SJSA1 (cell line): ENCODE results near the gene UBASH3A. TPM values are rescaled to one million over a fixed set of nuclear protein-coding genes. Genes with fewer than 3 reads are reported as not detected.

ENCODE experiments used
- DNase-seq, 2 experiments: peaks; one replicate each; pipeline ENCODE4 v3.0.0-alpha.2; 2015 to 2020; ENCODE audit warnings: low spot score in 2 of 2, low read depth in 1 of 2
- H3K27ac ChIP-seq: fragments of 250-450 bp; sonication (Bioruptor Pico); 2 replicates; pipeline ENCODE4 v1.5.1; 2020; ENCODE audit warnings: mild to moderate bottlenecking, moderate library complexity
- H3K27me3 ChIP-seq: fragments of 250-450 bp; sonication (Bioruptor Pico); replicated peaks from 2 replicates; pipeline ENCODE4 v1.5.1; 2020; ENCODE audit warnings: mild to moderate bottlenecking, moderate library complexity
- H3K36me3 ChIP-seq: fragments of 250-450 bp; sonication (Bioruptor Pico); 2 replicates; pipeline ENCODE4 v1.5.1; 2020; ENCODE audit warnings: mild to moderate bottlenecking
- H3K4me1 ChIP-seq: fragments of 250-450 bp; sonication (Bioruptor Pico); replicated peaks from 2 replicates; pipeline ENCODE4 v1.6.1; 2021; ENCODE audit warnings: mild to moderate bottlenecking
- H3K4me3 ChIP-seq: fragments of 250-450 bp; sonication (Bioruptor Pico); 2 replicates; pipeline ENCODE4 v1.5.1; 2020; ENCODE audit warnings: mild to moderate bottlenecking
- H3K9me3 ChIP-seq: fragments of 250-450 bp; sonication (Bioruptor Pico); replicated peaks from 2 replicates; pipeline ENCODE4 v1.5.1; 2020; ENCODE audit warnings: mild to moderate bottlenecking
- total RNA-seq: library from RNA; depleted of rRNA; stranded (reverse); fragments of >200 nt; shearing (Covaris generic); gene quantifications from 2 replicates; pipeline ENCODE4 v1.2.3, GENCODE V29; 2014

The UBASH3A gene
- total RNA-seq, 1 experiment from 2014 or later, result not detected

DNA sequence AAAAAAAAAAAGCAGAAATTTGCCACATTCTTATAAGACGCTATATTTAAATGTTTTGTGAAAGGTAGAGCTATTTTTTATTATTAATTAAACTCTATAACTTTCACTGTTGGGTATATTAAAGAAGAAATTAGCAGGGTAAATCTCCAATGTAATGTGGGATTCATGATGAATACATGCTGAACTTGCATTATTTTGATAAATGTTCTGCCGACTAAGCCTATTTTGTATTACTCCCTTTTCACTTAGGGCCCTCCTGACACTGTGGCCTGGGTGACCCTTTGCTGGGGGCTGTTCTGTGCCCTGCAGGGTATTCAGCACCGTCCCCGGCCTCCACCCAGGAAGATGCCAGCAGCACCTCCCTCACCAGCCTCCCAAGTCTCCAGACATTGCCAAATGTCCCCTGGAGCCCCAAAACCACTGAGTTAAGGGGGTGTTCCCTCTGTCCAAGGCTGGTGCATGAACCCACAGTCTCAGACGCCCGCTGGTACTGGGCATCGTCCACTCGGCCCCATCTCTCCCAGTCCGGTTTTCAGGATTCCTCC, 69.9 kb downstream of the UBASH3A start:
- Histone ChIP-seq H3K36me3 (no peaks in the 10 kb centered on the region), H3K27me3 (no peaks in the 10 kb centered on the region), H3K4me3 (no peak overlapping the region), H3K9me3 (no peaks in the 10 kb centered on the region), H3K4me1 (no peaks in the 10 kb centered on the region), H3K27ac (no peak overlapping the region)
- peak in 1 of 2 experiments; percentile 34 for DNase-seq

DNA sequence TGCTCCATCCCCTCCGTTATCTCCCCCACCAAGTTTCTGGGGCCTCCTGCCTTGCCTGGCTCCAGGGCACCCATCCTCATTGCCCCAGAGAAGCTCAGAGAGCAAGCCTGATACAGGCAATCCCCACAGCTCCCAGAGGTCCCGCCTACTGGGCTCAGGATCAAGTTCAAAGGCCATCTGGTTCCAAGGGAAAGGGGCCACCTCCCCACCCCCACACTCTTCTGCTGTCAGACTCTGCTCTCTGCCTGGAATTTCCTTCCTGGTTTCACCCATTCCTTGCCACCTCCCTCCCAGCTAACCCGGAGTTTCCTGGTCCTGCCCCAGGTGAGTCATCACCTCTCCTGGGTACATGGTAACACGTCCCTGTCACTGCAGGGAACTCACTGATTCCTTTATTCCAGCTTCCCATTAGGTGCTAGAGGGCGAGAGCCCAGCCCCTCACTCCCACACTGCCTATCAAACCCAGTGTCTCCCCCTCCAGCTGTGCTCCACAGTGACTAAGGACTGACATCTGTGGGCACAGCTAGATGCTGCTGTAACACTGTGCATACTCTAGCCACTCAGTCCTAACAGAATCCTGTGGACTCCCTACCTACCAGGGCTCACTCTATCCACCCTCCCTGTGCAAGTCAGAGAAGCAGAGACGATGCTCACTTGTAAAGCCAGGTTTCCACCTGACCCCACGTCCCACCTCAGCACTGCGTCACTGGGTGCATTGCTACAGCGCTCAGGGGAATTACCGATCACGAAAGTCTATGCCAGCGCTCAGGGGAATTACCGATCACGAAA, 70.5 kb downstream of the UBASH3A start:
- Histone ChIP-seq H3K4me1 (no peaks in the 10 kb centered on the region), H3K9me3 (no peaks in the 10 kb centered on the region)
- DNase-seq, result peak in 1 of 2 experiments; percentile 44

DNA sequence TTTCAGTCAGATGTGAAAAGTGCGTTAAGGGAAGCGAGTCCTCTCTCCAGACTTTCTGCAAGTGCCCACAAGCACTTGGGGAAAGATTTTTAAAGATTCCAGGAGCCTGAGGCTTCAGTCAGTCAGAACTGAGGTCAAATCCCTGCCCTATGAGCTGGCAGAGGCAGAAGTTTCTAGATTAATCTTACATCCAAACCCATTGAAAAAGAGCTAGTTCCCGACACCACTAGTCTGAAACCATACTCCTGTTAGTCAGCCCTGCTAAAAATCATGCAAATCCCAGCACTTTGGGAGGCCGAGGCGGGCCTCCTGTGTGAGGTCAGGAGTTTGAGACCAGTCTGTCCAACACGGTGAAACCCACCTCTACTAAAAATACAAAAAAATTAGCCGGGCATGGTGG, 71.3 kb downstream of the UBASH3A start:
- no peak overlapping the region for H3K27ac ChIP-seq
- H3K27me3 ChIP-seq, result no peaks in the 10 kb centered on the region
- H3K4me3 ChIP-seq, result no peak overlapping the region
- H3K36me3 ChIP-seq, result no peaks in the 10 kb centered on the region
- peak in 1 of 2 experiments; percentile 16 for DNase-seq
- H3K4me1 ChIP-seq, result no peaks in the 10 kb centered on the region
- no peaks in the 10 kb centered on the region for H3K9me3 ChIP-seq

More for the DNA sequence above, 70.5 kb downstream of the UBASH3A start:
- Histone ChIP-seq H3K36me3 (no peaks in the 10 kb centered on the region), H3K27ac (no peak overlapping the region), H3K4me3 (no peak overlapping the region), H3K27me3 (no peaks in the 10 kb centered on the region)

DNA sequence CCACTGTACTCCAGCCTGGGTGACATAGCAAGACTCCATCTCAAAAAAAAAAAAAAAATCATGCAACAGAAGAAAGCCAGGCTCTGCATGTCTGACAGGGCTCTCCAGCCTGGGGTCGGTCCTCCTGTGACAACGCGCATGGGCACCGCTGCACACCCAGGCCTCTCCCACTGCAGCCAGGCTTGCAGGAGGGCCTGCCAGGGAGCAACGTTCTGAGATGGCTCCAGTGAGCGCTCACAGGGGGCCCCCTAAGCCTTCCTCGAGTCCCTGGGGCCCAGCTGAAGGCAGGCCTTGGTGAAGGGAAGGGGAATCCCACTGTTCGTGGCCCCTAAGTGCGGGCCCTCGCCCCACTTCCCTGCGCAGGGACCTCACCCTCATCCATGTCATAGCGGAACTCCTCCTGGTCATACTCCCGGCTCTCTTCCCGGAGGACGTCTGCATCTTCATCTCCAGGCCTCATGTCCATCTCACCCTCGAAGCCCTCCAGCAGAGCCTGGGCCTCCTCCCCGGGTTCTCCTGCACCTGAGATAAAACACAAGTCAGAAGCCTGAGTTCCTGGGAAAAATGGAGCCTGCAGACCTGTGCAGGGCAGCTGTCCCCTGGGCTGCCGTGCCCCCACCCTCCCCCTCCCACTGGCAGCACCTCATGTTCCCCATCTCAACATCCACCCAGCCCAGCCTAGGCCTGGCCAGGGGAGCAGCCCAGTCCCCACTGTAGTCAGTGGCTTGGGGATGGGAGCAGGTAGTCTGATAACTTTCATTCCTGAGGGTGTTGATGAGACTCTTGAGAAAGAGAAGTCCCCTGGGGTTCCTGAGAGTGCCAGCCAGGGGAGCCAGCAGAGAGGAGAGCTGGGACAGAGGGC, 72.1 kb downstream of the UBASH3A start:
- no peak overlapping the region for H3K27ac ChIP-seq
- no peaks in the 10 kb centered on the region for H3K4me1 ChIP-seq
- no peak overlapping the region for H3K4me3 ChIP-seq
- peak in 1 of 2 experiments; percentile 36 for DNase-seq
- no peaks in the 10 kb centered on the region for H3K9me3 ChIP-seq
- H3K27me3 ChIP-seq, result no peaks in the 10 kb centered on the region
- no peaks in the 10 kb centered on the region for H3K36me3 ChIP-seq

DNA sequence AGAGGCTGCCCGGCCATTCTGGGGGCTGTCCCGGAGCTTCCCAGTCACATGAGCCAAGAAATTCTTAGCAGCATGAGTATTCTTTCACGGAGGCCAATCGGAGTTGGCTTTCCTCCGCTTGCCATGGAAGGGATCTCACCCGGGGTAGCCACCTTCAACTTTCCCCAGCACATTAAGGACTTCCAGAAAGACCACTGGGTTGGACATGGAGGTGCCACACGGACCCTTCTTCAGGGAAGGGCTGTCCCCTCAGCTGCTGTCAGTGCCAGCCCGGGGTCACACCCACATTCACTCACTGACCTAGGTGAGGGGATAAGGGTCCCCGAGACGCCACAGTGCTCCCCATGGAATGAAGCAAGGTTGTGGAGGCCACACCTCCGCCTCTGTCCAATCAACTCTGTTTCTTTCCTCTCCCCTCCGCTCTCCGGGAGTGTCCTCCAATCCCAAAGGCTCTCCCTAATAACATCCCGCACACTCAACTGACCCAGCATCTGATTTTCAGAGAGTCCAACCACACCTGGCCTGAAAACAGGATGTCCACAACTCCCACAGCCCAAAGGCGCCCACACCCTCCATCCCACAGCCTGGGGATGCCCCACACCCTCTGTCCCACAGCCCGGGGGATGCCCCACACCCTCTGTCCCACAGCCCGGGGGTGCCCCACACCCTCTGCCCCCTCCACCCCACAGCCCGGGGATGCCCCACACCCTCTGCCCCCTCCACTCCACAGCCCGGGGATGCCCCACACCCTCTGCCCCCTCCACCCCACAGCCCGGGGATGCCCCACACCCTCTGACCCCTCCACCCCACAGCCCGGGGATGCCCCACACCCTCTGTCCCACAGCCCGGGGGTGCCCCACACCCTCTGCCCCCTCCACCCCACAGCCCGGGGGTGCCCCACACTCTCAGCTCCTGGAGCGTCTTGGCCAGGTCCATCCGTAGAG, 73.0 kb downstream of the UBASH3A start:
- peak in 1 of 2 experiments; percentile 25 for DNase-seq
- Histone ChIP-seq H3K9me3 (no peaks in the 10 kb centered on the region), H3K4me3 (no peak overlapping the region), H3K36me3 (no peaks in the 10 kb centered on the region), H3K27me3 (0 out of 2 replicates have a peak, but pooled peaks cover 3% of the 10 kb centered on the region), H3K27ac (no peak overlapping the region), H3K4me1 (no peaks in the 10 kb centered on the region)

DNA sequence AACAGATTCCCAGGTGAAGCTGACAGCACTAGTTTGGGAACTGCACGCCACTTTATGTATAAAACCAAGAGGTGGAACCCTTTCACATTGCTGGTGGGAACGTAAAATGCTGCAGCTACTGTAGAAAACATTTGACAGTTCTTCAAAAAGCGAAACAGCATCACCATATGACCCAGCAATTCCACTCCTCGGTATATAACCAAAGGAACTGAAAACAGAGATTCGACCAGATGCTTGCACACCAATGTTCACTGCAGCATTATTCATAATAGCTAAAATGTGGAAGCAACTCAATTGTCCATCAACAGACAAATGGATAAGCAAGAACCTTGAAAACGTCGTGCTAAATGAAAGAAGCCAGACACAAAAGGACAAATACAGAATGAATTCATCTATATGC, 74.8 kb downstream of the UBASH3A start:
- Histone ChIP-seq H3K27me3 (peaks cover 15% of the 10 kb centered on the region), H3K9me3 (no peaks in the 10 kb centered on the region), H3K36me3 (no peaks in the 10 kb centered on the region), H3K4me3 (no peak overlapping the region), H3K4me1 (no peaks in the 10 kb centered on the region), H3K27ac (no peak overlapping the region)
- no peak for DNase-seq

DNA sequence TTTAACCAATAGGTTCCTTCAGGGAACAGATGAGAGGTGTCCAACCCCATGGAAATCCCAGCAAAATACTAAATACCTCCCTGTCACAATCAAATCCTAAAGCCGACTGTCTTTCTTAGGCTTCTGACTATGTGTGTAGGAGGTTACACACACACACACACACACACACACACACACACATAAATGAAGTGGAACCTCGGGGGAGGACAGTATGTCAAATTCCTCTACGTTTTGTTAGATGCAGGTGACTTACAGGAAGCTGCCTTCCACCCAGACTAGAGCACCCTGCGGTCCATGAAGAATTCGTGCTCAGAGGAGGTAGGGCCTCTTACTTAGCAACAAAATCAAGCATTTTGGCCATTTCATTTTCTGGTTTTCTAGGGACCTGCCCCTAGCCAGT, 75.9 kb downstream of the UBASH3A start:
- no peak overlapping the region for H3K27ac ChIP-seq
- H3K36me3 ChIP-seq, result no peaks in the 10 kb centered on the region
- no peaks in the 10 kb centered on the region for H3K4me1 ChIP-seq
- no peak for DNase-seq
- no peaks in the 10 kb centered on the region for H3K9me3 ChIP-seq
- peaks cover 23% of the 10 kb centered on the region for H3K27me3 ChIP-seq
- no peak overlapping the region for H3K4me3 ChIP-seq

DNA sequence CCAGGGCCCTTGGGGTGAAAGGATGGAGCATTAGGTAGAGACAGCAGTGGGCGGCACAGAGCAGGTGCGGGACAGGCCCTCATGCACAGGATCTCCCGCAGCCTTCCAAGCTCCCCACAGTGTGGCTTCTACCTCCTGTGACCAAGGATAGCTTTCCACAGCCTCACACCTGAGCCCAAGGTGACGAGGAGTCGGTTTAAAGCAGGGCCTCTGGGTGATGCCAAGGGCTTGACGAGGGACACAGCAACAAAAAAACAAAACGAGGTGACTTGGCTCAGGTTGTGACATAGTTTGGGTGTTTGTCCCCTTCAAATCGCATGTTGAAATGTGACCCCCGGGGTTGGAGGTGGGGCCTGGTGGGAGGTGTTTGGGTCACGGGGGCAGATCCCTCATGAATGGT, 77.0 kb downstream of the UBASH3A start:
- Histone ChIP-seq H3K4me3 (no peak overlapping the region), H3K27ac (no peak overlapping the region), H3K36me3 (no peaks in the 10 kb centered on the region), H3K27me3 (peaks cover 23% of the 10 kb centered on the region), H3K9me3 (no peaks in the 10 kb centered on the region), H3K4me1 (no peaks in the 10 kb centered on the region)
- peak in 1 of 2 experiments; percentile 30 for DNase-seq

DNA sequence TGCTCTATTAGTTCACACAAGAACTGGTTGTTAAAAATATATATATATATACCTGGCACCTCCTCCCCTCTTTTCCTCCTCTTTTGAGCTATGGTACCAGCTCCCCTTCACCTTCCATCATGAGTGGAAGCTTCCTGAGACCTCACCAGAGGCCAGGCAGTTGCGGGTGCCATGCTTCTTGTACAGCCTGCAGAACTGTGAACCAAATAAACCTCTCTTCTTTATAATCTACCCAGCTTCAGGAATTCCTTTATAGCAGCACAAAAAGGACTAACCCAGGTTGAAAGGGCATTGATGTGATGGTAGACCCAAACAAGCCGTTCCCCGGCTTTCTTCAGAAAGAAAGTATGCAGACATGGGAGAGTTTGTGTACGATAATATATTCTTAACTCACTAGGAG, 77.5 kb downstream of the UBASH3A start:
- Histone ChIP-seq H3K36me3 (no peaks in the 10 kb centered on the region), H3K27me3 (peaks cover 23% of the 10 kb centered on the region), H3K9me3 (no peaks in the 10 kb centered on the region), H3K4me1 (no peaks in the 10 kb centered on the region), H3K27ac (no peak overlapping the region), H3K4me3 (no peak overlapping the region)
- DNase-seq, result peak in 1 of 2 experiments; percentile 5

DNA sequence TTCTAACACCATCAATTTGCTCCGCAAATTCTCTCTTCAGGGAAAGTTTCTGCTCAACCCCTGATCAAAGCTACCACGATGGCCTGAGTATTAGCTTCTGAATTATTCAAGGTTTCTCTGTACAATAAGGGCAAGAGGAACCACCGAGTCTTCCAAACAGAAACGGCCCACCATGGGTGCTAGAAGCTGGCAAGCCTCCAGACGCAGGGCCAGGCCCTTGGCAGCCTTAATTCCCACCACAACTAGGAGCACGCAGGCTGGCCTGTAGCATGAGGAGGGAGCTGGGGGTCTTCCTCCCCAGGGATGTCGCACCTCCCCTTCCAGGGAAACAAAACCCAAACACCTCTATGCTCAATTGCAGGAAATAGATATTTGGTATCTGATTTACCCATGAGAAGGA, 81.3 kb downstream of the UBASH3A start:
- H3K36me3 ChIP-seq, result no peaks in the 10 kb centered on the region
- H3K27ac ChIP-seq, result no peak overlapping the region
- peak in 1 of 2 experiments; percentile 28 for DNase-seq
- no peaks in the 10 kb centered on the region for H3K9me3 ChIP-seq
- no peak overlapping the region for H3K4me3 ChIP-seq
- H3K27me3 ChIP-seq, result peaks cover 32% of the 10 kb centered on the region
- no peaks in the 10 kb centered on the region for H3K4me1 ChIP-seq

DNA sequence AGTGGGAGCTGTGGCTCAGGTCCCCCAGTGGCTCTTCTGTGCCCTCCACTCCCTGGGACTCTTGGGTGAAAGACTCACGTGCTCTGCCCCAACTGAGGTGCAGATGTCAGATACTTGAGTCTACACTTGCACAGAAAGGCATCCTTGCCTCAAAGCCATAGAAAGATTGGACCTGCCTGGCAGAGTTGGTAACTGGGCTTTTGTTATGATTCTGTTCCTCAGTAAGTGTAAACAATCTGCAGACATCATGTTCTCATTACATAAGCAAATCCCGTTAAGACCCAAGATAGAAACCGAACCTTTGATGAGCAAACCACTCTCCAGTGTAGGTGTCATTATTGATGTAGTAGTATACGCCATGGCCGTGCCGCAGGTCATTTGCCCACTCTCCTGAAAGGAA, 82.4 kb downstream of the UBASH3A start:
- Histone ChIP-seq H3K27me3 (peaks cover 35% of the 10 kb centered on the region), H3K36me3 (no peaks in the 10 kb centered on the region), H3K4me3 (no peak overlapping the region), H3K4me1 (no peaks in the 10 kb centered on the region), H3K27ac (no peak overlapping the region), H3K9me3 (no peaks in the 10 kb centered on the region)
- peak in 1 of 2 experiments; percentile 11 for DNase-seq

DNA sequence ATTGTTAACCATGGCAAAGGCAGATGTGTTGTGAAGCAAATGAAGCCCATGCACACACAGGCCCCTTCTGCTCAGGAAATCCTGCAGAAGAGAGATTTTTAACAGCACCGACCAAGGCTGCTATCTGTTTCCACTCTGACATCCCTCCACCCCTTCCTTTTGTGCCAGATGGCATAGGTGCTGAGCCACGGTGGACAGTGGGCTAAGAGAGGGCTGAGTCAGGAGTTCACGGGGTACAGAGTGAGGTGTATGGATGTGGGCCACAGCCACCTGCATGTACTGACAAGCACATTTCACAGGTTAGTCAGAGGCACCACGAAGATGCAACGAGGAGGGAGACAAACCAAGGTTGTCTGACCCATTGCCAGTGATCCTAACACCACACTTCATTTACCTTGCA, 82.8 kb downstream of the UBASH3A start:
- DNase-seq, result no peak
- Histone ChIP-seq H3K27me3 (peaks cover 36% of the 10 kb centered on the region), H3K4me3 (no peak overlapping the region), H3K4me1 (no peaks in the 10 kb centered on the region), H3K27ac (no peak overlapping the region), H3K36me3 (no peaks in the 10 kb centered on the region), H3K9me3 (no peaks in the 10 kb centered on the region)

DNA sequence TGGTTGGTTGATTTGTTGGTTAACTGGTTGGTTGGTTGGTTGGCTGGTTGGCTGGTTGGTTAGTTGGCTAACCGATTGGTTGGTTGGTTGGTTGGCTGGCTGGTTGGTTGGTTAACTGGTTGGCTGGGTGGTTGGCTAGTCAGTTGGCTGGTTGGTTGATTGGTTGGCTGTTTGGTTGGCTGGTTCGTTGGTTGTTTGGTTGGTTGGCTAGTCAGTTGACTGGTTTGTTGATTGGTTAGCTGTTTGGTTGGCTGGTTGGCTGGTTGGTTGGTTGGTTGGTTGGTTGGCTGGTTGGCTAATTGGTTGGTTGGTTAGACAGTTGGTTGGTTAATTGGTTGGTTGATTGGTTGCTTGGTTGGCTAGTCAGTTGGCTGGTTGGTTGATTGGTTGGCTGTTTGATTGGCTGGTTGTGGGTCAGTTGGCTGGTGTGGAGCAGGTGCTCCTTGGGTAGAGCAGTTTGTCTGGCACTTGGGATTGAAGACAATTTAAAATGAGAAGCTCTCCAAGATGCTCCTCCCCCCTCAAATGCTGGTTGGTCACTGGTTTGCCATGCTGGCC, 85.4 kb downstream of the UBASH3A start:
- H3K4me3 ChIP-seq, result no peak overlapping the region
- no peak overlapping the region for H3K27ac ChIP-seq
- no peaks in the 10 kb centered on the region for H3K9me3 ChIP-seq
- H3K27me3 ChIP-seq, result peaks cover 17% of the 10 kb centered on the region
- no peak for DNase-seq
- H3K36me3 ChIP-seq, result no peaks in the 10 kb centered on the region
- no peaks in the 10 kb centered on the region for H3K4me1 ChIP-seq
